SH-SY5Y (cell line): ENCODE results near the gene TPP2.

Experiments
- GATA2 ChIP-seq: IDR thresholded peaks from 2 replicates; pipeline ENCODE4 v1.6.1; 2011; ENCODE audit warnings: mild to moderate bottlenecking, low read depth, low read length
- GATA3 ChIP-seq: IDR thresholded peaks from 2 replicates; pipeline ENCODE4 v1.6.1; 2011; ENCODE audit warnings: low read depth, mild to moderate bottlenecking, low read length, moderate library complexity

Gene TPP2

DNA sequence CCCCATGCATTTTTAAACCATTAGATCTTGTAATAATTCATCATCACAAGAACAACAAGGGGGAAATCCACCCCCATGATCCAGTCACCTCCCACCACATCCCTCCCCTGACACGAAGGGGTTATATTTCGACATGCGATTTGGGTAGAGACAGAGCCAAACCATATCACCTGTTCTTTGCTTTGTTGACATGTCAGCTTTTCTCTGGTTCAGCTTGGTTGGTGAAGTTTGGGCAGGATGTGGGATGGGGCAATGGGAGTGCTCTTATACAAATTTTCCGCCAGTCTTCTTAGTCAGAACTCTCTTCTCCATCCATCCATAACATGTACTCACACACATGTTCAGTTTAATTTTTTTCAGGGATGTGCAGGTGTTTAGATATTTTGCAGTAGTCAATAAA lies 12.9 kb downstream of the TPP2 start:
- TF ChIP-seq GATA2 (no peak), GATA3 (no peak)

DNA sequence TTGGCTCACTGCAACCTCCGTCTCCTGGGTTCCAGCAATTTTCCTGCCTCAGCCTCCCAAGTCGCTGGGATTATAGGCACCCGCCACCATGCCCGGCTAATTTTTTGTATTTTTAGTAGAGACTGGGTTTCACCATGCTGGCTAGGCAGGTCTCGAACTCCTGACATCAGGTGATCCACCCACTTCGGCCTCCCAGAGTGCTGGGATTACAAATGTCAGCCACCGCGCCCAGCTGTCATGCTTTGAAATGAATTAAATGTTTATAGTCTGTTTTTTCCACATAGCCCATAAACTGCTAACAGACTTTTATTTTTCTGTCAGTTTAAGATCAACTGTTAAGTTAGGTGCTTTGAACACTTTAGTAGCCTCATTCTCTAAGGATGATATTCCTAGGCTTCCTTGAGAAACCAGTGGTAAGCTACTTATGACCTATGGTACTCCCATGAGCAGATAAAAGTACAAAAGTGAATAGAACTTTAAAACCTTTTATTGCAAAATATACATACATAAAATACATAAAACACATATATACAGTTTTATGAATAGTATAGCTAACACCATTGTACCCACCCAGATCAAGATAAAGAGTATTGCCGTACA lies 13.6 kb downstream of the TPP2 start:
- TF ChIP-seq GATA3 (no peak), GATA2 (no peak)

GRCh38 chr13:102617697-102618350 lies 21.0 kb downstream of the TPP2 start:
- TF ChIP-seq GATA3 (no peak), GATA2 (no peak)

- TF ChIP-seq GATA3 (no peak), GATA2 (no peak)
These were observed 23.7 kb downstream of the TPP2 start for GRCh38 chr13:102620516-102620915.

DNA sequence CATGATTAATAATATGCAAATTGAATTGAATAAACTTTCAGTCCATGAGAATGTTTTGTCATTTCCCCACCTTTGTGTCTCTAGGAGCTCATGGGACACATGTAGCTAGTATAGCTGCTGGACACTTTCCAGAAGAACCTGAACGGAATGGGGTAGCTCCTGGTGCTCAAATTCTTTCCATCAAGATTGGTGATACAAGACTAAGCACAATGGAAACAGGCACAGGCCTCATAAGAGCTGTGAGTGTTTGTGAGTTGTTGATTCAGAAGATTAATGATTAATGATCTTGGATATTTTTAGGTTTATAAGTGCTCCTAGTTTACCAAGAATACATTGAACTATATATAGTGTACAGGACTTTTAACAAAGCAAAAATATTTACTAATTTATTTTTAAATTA lies 30.1 kb downstream of the TPP2 start:
- TF ChIP-seq GATA3 (no peak), GATA2 (no peak)

GRCh38 chr13:102628559-102628958 lies 31.8 kb downstream of the TPP2 start:
- TF ChIP-seq GATA3, result no peak
- TF ChIP-seq GATA2, result no peak

- no peak for TF ChIP-seq GATA3
- TF ChIP-seq GATA2, result no peak
These were observed 34.4 kb downstream of the TPP2 start for GRCh38 chr13:102631198-102631597.

DNA sequence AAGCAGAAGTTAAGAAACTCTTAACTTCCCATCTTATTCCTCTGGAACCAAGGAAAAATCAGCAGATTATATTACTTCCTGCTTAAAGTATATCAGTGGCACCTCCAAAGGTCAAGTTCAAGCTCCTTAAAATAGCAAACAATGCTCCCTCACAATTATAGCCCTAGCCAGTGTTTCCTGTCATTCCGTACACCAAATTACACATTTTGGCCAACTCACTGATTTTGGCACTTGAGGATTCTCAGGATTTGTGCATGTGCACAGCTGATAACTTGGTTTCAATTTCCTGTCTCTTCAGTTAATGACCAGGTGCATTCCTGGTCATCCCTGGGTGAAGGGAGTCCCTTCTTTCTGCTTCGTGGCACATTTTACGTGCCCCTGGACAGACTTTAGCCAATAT lies 42.0 kb downstream of the TPP2 start:
- TF ChIP-seq GATA3 (no peak), GATA2 (no peak)

DNA sequence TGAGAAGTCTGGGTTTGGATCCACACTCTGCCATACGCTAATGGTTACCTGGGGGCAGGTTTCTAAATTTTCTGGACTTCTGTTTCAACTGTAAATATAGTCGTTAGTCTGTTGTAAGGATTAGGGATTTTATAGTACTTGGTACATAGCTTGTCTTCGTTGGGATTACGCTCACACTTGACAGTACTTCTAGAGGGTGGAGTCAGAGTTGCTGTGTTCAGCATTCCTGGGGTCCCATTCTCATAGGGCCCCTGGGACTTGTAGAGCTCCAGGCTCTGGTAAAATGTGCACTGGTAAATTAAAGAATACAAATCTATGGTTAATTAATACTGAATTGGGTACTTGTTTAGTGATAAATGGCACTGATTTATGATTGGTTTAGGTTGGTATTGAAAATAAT lies 45.2 kb downstream of the TPP2 start:
- TF ChIP-seq GATA3, result no peak
- TF ChIP-seq GATA2, result no peak

GRCh38 chr13:102642475-102642874 lies 45.7 kb downstream of the TPP2 start:
- TF ChIP-seq GATA3 (no peak), GATA2 (no peak)

DNA sequence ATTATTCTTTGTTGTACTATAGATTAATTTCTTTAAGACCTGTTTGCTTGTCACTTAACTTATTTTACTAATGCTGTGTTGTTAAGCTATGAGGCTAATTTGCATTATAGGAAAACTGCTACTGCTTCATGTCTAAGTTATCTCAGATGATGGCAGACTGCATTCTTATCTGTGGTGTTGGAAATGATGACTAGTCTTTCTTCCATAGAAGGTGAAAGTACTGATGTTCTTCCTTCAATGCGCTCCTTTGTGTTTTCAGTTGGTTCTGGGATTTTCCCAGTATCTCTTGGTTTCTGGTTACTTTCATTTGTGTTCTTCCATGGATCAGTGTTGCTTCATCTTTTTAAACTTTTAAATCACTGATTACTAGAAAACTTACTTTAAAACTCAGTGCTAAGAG lies 46.9 kb downstream of the TPP2 start:
- TF ChIP-seq GATA2 (no peak), GATA3 (no peak)

GRCh38 chr13:102645701-102646100 lies 48.9 kb downstream of the TPP2 start:
- TF ChIP-seq GATA3, result no peak
- TF ChIP-seq GATA2, result no peak

- TF ChIP-seq GATA3 (no peak), GATA2 (no peak)
These were observed 51.3 kb downstream of the TPP2 start for GRCh38 chr13:102648046-102648445.

- TF ChIP-seq GATA2 (no peak), GATA3 (no peak)
These were observed 53.7 kb downstream of the TPP2 start for GRCh38 chr13:102650444-102650843.

DNA sequence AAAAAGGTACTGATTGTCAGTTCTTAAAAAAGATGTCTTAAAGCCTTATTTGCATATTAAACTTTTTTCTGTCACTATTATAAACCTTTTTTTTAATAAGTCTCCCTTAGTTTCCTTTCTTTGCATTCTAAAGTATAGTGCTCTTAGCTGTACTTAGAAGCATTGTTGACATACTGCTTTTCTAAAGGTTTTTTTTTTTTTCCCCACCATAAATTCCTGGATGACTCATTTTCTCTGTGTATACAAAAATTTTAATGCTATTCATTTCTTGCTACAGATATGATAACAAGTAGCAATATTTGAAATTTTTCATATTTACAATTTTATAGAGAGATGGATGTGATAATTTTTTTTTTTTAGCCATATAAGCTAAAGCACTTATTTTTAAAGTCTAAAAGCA lies 54.6 kb downstream of the TPP2 start:
- TF ChIP-seq GATA2, result no peak
- no peak for TF ChIP-seq GATA3

DNA sequence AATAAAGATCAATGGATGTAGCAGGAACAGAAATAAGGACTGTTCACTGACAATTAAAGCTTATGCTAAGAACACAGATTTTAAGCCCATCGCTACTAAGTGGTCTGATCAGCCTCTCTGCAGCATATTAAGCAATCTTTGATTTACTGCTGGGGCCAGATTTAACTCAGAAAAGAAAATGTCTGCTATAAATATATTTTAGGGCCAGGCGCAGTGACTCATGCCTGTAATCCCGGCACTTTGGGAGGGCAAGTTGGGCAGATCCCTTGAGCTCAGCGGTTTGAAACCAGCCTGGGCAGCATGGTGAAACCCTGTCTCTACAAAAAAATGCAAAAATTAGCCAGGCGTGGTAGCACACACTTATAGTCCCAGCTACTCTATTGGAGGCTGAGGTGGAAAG lies 55.1 kb downstream of the TPP2 start:
- TF ChIP-seq GATA3, result no peak
- no peak for TF ChIP-seq GATA2

DNA sequence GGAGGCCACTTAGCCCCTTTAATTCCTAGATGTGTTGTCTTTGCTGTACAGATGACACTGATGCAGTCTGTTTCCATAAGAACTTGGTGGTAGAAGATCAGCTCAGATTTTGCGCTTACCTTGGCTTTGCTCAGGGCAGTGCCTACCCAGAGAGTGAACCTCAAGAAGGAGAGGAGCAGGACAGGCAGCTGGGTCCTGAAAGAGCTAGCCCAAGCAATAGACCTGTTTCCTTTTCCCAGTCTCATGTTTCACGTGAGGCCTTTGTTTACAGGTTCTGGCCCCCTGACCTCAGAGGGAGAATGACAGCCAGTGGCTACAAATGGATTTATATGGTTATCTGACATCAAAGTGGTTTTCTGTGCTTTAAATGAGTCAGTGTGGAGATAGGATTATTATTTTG lies 58.0 kb downstream of the TPP2 start:
- TF ChIP-seq GATA3, result no peak
